Osteocyte (in vitro differentiated cells): ENCODE data around the gene MIOX. TPM values are rescaled to one million over a fixed set of nuclear protein-coding genes. Genes with fewer than 3 reads are reported as not detected.

Experiments
- DNase-seq: peaks from one replicate; pipeline ENCODE4 v3.0.0; 2021; ENCODE audit warnings: mixed read lengths; ENCODE audit not compliant: unreplicated experiment; ENCODE audit errors: extremely low spot score
- H3K27ac Mint-ChIP-seq: one replicate; pipeline ENCODE4 v1.8.0; 2021; ENCODE audit warnings: mild to moderate bottlenecking, mixed read lengths; ENCODE audit not compliant: unreplicated experiment
- H3K27me3 Mint-ChIP-seq: one replicate; pipeline ENCODE4 v1.8.0; 2021; ENCODE audit warnings: mixed read lengths; ENCODE audit not compliant: unreplicated experiment
- H3K36me3 Mint-ChIP-seq: one replicate; pipeline ENCODE4 v1.8.0; 2021; ENCODE audit warnings: mixed read lengths; ENCODE audit not compliant: unreplicated experiment
- H3K4me1 Mint-ChIP-seq: one replicate; pipeline ENCODE4 v1.8.0; 2021; ENCODE audit warnings: mixed read lengths; ENCODE audit not compliant: unreplicated experiment
- H3K4me3 Mint-ChIP-seq: one replicate; pipeline ENCODE4 v1.8.0; 2021; ENCODE audit warnings: mild to moderate bottlenecking, moderate library complexity, mixed read lengths; ENCODE audit not compliant: unreplicated experiment
- H3K9me3 Mint-ChIP-seq: one replicate; pipeline ENCODE4 v1.8.0; 2021; ENCODE audit warnings: mixed read lengths; ENCODE audit not compliant: unreplicated experiment
- CTCF ChIP-seq: fragments of 200-600 bp; sonication (generic); IDR thresholded peaks from 2 replicates; pipeline ENCODE4 v1.5.0; 2021; ENCODE audit warnings: antibody characterized with exemption, mild to moderate bottlenecking, moderate library complexity
- total RNA-seq: library from RNA; stranded (reverse); gene quantifications from 2 replicates; pipeline ENCODE4 v1.2.1, GENCODE V29; 2021

MIOX gene
- total RNA-seq, 1 donor from 2014 or later = 1.5 TPM

DNA sequence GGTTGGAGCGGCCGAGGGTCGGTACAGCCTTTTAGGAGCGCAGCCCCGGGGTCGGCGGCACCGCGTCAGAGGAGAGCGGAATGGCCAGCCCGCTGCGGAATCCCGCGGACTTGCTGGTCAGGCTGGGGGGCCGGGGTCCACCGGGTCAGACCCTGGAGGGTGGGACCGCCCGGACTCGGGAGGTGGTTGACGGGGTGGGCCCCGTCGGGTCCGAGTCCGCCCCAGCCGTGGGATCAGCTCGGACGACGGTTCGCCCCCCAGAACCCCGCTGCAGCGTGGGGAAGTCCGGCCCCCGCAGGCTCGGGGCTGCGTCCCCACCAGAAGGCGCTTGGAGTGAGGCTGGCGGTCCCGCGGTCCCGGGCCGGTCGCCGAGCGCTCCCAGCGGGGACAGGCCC is 5.6 kb upstream of the MIOX start:
- H3K27ac Mint-ChIP-seq = no peak overlapping the region
- H3K9me3 Mint-ChIP-seq = no peaks in the 10 kb centered on the region
- peak overlapping the region; percentile 66 for H3K4me3 Mint-ChIP-seq
- H3K36me3 Mint-ChIP-seq = peaks cover 2% of the 10 kb centered on the region
- no peak for DNase-seq
- peaks cover 4% of the 10 kb centered on the region for H3K4me1 Mint-ChIP-seq
- peaks cover 9% of the 10 kb centered on the region for H3K27me3 Mint-ChIP-seq
- no peak for TF ChIP-seq CTCF

- no peak for DNase-seq
- peak within 1 kb of the TSS; percentile 78 for H3K4me3 Mint-ChIP-seq
- H3K9me3 Mint-ChIP-seq = no peaks in the 10 kb centered on the region
- no peak for TF ChIP-seq CTCF
- H3K27me3 Mint-ChIP-seq = peaks cover 9% of the 10 kb centered on the region
- peaks cover 9% of the 10 kb centered on the region for H3K4me1 Mint-ChIP-seq
- peak within 1 kb of the TSS; percentile 27 for H3K27ac Mint-ChIP-seq
- H3K36me3 Mint-ChIP-seq = peaks cover 2% of the 10 kb centered on the region
Measured at GRCh38 chr22:50481440-50482106, 5.1 kb upstream of the MIOX start, which contains the start of gene ADM2. Gene ADM2 (plus strand): TSS chr22:50481543. CDS start chr22:50481848, 305 bp downstream.

- no peak overlapping the region for H3K27ac Mint-ChIP-seq
Measured at GRCh38 chr22:50482107-50483074, 4.3 kb upstream of the MIOX start.

DNA sequence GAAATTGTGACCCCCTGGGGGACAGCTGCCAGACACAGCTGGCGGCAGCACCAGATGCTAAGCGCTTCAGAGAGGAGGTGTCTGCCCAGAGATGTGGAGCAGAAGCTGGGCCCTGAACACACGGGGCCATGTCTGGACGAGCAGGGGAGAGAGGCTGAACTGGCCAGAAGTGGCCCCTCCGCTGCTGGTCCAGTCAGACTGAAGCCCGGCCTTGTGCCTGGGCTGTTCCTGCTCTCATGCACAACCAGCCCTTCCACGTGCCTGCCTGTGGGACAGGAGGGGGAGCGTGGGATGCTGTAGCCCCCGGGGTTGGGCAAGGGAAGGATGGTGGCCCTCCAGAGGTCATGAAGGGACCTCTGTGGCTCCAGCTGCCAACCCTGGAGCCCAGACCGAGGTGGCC is 3.6 kb upstream of the MIOX start:
- H3K4me1 Mint-ChIP-seq = peaks cover 12% of the 10 kb centered on the region
- no peak for TF ChIP-seq CTCF
- no peak overlapping the region for H3K27ac Mint-ChIP-seq
- H3K4me3 Mint-ChIP-seq = peak overlapping the region; percentile 6
- H3K27me3 Mint-ChIP-seq = peaks cover 9% of the 10 kb centered on the region
- no peak for DNase-seq
- peaks cover 2% of the 10 kb centered on the region for H3K36me3 Mint-ChIP-seq
- H3K9me3 Mint-ChIP-seq = no peaks in the 10 kb centered on the region

More at GRCh38 chr22:50482107-50483074, 4.3 kb upstream of the MIOX start:
- TF ChIP-seq CTCF = no peak
- H3K9me3 Mint-ChIP-seq = no peaks in the 10 kb centered on the region
- peak overlapping the region; percentile 78 for H3K4me3 Mint-ChIP-seq
- H3K36me3 Mint-ChIP-seq = peaks cover 2% of the 10 kb centered on the region
- peaks cover 12% of the 10 kb centered on the region for H3K4me1 Mint-ChIP-seq
- DNase-seq = no peak
- H3K27me3 Mint-ChIP-seq = peaks cover 9% of the 10 kb centered on the region

DNA sequence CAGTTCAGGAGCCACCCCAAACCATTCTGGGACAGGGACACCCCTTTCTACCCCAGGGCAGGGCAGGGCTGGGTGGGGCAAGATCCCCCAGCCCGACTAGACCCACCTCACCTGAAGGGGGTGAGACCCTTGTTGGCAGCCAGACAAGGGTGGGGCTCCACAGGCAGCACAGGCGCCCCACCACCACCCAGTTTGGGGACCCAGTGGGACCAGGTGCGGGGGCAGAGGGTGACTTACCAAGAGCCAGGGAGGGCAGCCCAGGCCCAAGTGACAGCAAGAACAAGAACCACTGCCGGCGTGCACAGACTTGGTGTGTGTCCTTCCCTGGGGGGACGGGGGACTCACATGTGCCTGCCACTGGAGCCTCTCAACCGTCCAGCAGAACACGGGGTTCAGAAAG is 3.1 kb upstream of the MIOX start:
- Mint-ChIP-seq H3K4me3 (no peak overlapping the region), H3K27me3 (peaks cover 9% of the 10 kb centered on the region), H3K9me3 (no peaks in the 10 kb centered on the region), H3K36me3 (peaks cover 2% of the 10 kb centered on the region), H3K27ac (no peak overlapping the region), H3K4me1 (peaks cover 12% of the 10 kb centered on the region)
- no peak for DNase-seq
- no peak for TF ChIP-seq CTCF
